Upper lobe of right lung (tissue), 1 donor: ENCODE results near the gene SPARC. TPM values are rescaled to one million over a fixed set of nuclear protein-coding genes. Genes with fewer than 3 reads are reported as not detected.
A peak's percentile ranks its signal among the peaks of the same experiment; 100 is the strongest.

Experiments
- ATAC-seq: fragments of 200-7000 bp; cut with Tn5 transposase; one replicate; pipeline ENCODE4 v1.9.1; 2020; ENCODE audit warnings: mild to moderate bottlenecking, moderate library complexity
- DNase-seq: peaks from one replicate; pipeline ENCODE4 v3.0.0-alpha.2; 2020
- H3K27ac ChIP-seq: fragments of 200-600 bp; one replicate; pipeline ENCODE4 v1.8.0; 2022
- H3K27me3 ChIP-seq: fragments of 200-600 bp; one replicate; pipeline ENCODE4 v1.8.0; 2022; ENCODE audit warnings: mild to moderate bottlenecking
- H3K36me3 ChIP-seq: fragments of 200-600 bp; one replicate; pipeline ENCODE4 v1.8.0; 2022
- H3K4me1 ChIP-seq: fragments of 200-600 bp; one replicate; pipeline ENCODE4 v1.8.0; 2022
- H3K4me3 ChIP-seq: fragments of 200-600 bp; one replicate; pipeline ENCODE4 v1.8.0; 2022; ENCODE audit warnings: mild to moderate bottlenecking
- H3K9me3 ChIP-seq: fragments of 200-600 bp; one replicate; pipeline ENCODE4 v1.8.0; 2022
- CTCF ChIP-seq: fragments of 200-600 bp; IDR thresholded peaks from one replicate; pipeline ENCODE4 v1.8.0; 2022; ENCODE audit warnings: antibody characterized with exemption
- intact Hi-C: fragments of 100-400 bp; cut with DNase I; formaldehyde crosslinking; loops from one replicate; pipeline ENCODE4 v1.11.0; 2022
- total RNA-seq: library from RNA; stranded (reverse); fragmentation: NEBNext Ultra II Directional; extraction: Animal tissue kit (Norgen Biotek cat#: 25700); gene quantifications from one replicate; pipeline ENCODE4 v1.2.1, GENCODE V29; 2021
- donor health status: DM: no; HTN: yes; CAD: no; lungs with severe emphysema.

The SPARC gene
- total RNA-seq, 1 donor from 2014 or later: 1,248 TPM

- Histone ChIP-seq H3K36me3 (peaks cover 76% of the 10 kb centered on the region), H3K4me1 (peaks cover 84% of the 10 kb centered on the region)
- intact Hi-C loops: no loop called here
Observed at GRCh38 chr5:151671950-151672349, 14.8 kb downstream of the SPARC start.

DNA sequence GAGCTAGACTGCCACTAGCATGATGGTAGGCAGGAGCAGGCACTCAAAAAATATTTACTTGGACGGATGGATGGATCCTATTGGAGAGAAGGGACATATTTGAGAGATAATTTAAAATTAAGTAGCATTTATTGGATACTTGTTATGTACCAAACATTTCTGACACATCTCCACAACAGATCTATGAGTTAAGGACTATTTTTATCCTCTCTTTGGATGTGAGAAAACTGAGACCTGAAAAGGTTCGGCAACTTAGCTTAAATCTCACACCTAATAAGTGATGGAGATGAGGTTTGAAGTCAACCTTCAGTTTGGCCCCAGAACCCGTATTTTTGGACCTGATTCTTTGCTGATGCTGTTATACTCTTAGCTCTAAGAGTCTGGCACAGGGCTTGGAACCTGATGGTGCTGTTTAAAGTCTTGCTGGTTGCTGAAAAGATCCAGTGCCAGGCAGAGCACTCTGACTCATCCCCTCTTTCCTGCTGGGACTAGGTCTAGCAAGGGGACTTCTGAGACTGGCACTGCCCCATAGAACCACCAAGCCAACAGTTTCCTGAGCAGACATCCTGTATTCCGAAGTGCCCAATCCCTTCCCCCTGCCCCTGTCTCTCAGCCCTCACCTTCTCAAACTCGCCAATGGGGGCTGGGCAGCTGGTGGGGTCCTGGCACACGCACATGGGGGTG is 15.6 kb downstream of the SPARC start:
- TF ChIP-seq CTCF: no peak
- ATAC-seq (peak; percentile 16), DNase-seq (no peak)
- Histone ChIP-seq H3K4me1 (peaks cover 83% of the 10 kb centered on the region), H3K36me3 (peaks cover 85% of the 10 kb centered on the region), H3K9me3 (no peaks in the 10 kb centered on the region), H3K4me3 (no peak overlapping the region), H3K27ac (peak overlapping the region; percentile 85), H3K27me3 (no peaks in the 10 kb centered on the region)
- intact Hi-C loops: no loop called here

More at GRCh38 chr5:151671950-151672349, 14.8 kb downstream of the SPARC start:
- no peaks in the 10 kb centered on the region for H3K9me3 ChIP-seq
- H3K4me3 ChIP-seq: no peak overlapping the region
- ATAC-seq (peak; percentile 68), DNase-seq (no peak)
- peak overlapping the region; percentile 85 for H3K27ac ChIP-seq
- no peaks in the 10 kb centered on the region for H3K27me3 ChIP-seq
- TF ChIP-seq CTCF: no peak

GRCh38 chr5:151670083-151670686 is 16.5 kb downstream of the SPARC start:
- Histone ChIP-seq H3K27me3 (no peaks in the 10 kb centered on the region), H3K27ac (peak overlapping the region; percentile 85), H3K9me3 (no peaks in the 10 kb centered on the region), H3K4me1 (peaks cover 83% of the 10 kb centered on the region), H3K4me3 (no peak overlapping the region), H3K36me3 (peaks cover 92% of the 10 kb centered on the region)
- no peak for TF ChIP-seq CTCF
- ATAC-seq (no peak), DNase-seq (no peak)
- intact Hi-C loops: no loop called here

DNA sequence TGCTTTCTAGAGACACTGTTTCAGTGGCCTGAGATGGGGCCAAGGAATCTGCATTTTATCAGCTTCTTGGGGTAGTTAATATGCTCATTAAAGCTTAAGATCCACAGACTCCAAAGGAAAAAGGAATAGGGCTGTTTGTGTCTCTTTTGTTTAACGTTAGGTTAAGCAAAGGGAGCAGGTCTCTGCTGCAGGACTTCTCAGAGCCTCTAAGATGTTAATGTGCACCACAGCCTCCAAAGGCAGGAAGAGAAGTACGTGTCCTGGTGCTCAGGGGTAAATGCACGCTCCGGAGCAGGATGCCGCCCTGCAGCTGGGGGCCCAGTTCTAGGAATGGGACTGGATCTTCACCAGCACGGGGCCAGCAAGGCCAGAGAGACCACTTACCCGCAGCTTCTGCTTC is 19.6 kb downstream of the SPARC start:
- Histone ChIP-seq H3K4me3 (no peak overlapping the region), H3K27me3 (no peaks in the 10 kb centered on the region), H3K27ac (peak overlapping the region; percentile 85), H3K4me1 (peaks cover 77% of the 10 kb centered on the region), H3K36me3 (peaks cover 88% of the 10 kb centered on the region), H3K9me3 (no peaks in the 10 kb centered on the region)
- DNase-seq (no peak), ATAC-seq (no peak)
- intact Hi-C loops: no loop called here
- TF ChIP-seq CTCF: no peak

DNA sequence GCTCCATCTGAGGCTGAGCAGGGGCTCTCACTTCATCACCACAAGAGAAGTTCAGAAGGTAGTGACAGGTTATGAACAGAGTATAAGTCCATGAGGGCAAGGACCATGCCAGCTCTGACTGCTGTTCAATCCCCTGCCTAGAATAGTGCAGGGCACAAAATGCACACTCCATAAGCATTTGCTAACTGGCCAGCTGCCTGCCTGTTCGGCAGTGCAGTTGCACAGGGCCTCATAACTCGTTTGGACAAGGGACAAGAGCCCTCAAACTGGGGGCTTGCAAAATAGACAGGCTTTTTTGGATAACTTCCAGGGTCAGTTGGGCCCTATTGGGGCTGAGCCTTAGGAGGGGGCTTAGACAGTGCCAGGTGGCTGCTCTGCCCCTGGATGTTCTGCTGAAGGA is 21.1 kb downstream of the SPARC start:
- Histone ChIP-seq H3K36me3 (peaks cover 73% of the 10 kb centered on the region), H3K27ac (peak overlapping the region; percentile 79), H3K4me3 (no peak overlapping the region), H3K9me3 (no peaks in the 10 kb centered on the region), H3K4me1 (peaks cover 65% of the 10 kb centered on the region), H3K27me3 (no peaks in the 10 kb centered on the region)
- TF ChIP-seq CTCF: no peak
- ATAC-seq (no peak), DNase-seq (no peak)
- intact Hi-C loops: no loop called here
